GM19043 (cell line): ENCODE data around the gene IL22RA1.

Source experiments
- ATAC-seq: cut with Tn5 transposase; IDR thresholded peaks from one replicate; pipeline ENCODE4 v1.9.1; 2021; ENCODE audit warnings: low read depth; ENCODE audit not compliant: unreplicated experiment

Gene IL22RA1

DNA sequence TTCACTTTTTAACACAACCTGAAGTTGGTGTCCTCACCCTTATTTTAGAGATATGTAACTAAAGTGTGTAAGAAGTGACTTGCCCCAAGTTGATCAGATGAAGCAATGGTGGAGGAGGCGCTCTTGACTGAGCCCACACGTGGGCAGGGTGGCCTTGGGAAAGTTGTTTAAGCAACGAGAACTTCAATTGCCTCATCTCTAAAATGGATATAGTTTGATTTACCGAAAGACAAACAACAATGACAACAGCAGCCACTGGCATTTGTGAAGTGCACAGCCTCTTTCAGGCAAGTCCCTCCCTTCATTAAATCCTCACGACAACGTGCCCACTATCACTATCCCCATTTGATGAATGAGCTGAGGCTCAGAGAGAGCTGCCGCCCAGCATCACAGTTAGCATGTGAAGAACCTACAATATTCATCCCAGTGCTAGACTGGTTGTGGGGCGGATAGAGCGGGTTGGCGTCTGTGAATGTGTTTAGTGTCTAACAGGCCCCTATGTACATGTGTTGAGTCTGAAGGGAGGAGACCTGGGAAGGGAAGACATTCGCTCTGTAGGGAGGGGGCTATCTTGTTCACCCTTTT lies 3.0 kb downstream of the IL22RA1 start:
- no peak for ATAC-seq

- ATAC-seq, result no peak
These were observed 3.8 kb downstream of the IL22RA1 start for GRCh38 chr1:24139222-24139489.

DNA sequence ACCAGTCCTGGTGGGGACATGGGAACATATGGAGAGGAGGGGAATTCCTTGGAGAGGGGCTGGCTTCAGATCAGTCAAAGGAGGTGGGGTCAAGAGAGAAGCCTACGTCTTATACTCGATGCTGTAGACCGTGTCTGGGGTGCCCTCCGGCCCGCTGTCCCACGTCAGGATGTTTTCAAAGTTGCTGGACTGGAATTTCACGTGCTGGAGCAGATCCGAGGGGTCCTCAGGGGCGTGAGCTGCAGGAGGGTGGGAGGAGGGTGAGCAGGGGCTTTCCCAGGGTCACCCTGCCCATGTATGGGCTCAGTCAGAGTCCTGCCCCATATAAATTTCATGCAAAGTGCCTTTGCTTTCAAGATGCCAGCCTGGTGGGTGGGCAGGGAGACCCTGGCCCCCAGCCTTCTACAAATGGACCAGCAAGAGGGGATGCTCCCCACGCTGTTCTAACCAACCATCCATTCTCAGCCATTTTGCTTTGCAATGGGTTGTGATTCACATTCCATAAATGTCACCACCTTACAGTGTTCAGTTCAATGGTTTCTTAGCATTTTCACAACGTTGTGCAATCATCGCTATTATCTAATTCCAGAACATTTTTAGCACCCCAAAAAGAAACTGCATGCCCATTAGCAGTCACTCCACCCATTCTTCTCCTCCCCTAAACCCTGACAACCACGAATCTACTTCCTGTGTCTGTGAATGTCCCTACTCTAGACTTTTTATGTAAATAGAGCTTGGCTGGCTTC lies 4.3 kb downstream of the IL22RA1 start:
- ATAC-seq, result no peak

- ATAC-seq, result no peak
These were observed 5.9 kb downstream of the IL22RA1 start for GRCh38 chr1:24136956-24137539.

DNA sequence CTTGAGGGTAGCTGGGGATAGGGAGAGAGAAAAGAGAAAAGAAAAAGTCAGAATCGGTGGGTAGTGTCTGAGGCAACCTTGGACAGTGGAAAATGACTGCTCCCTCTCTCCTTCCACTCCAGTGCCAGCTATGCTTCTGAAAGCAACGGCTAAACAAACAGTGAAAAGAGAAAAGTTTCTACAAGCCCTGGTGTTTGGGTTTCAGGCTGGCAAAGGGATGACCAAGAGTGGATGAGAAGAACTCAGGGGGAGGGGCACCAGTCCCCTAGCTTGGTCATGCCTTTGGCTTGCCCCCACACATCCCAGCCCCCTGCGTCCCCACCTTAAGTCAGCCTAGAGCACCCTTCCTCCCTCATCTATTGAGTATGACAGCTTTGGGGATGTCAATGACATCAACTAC lies 8.6 kb downstream of the IL22RA1 start:
- no peak for ATAC-seq

DNA sequence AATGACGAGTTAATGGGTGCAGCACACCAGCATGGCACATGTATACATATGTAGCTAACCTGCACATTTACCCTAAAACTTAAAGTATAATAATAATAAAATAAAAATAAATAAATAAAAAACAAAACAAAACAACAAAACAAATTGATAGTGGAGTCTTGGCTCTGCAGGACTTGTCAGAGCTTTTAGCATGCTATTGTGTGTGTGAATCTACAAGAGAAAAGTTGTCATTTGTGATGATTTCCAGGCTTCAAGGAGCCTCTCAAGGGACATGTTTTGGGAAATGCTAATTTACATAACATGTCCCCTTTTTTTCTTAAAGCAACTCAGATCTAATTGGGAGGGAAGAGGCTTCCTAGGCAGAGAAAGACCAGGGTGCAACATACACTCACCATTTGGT lies 9.1 kb downstream of the IL22RA1 start:
- ATAC-seq, result no peak

- no peak for ATAC-seq
These were observed 12.6 kb downstream of the IL22RA1 start for GRCh38 chr1:24130385-24130784.

DNA sequence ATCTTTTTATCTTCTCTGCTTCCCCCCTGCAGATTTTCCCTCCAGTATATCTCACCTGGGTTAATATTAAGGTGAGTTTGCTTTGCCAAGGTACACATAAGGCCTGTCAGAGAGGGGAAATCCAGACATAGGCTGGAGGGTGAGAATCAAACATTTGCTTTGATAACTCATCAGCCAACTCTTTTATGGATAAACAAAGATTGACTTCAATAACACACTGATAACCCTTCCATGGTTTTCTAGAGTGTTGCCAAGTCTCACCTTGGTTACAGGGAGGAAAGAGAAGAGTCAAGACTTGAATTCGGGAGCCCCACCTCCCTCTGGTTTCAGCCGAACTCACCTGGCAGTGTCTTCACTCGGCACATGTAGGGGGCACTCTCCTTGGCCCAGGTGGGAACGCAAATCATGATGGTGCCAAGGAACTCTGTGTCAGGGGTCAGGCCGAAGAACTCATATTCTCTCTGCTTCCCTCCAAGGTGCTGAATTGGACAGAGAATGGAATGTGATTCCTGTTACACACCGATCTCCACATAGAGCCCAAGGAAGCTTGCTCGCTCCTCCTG lies 15.1 kb downstream of the IL22RA1 start:
- no peak for ATAC-seq

GRCh38 chr1:24127134-24127800 lies 15.7 kb downstream of the IL22RA1 start:
- no peak for ATAC-seq

- ATAC-seq, result no peak
These were observed 16.3 kb downstream of the IL22RA1 start for GRCh38 chr1:24126672-24127023.

DNA sequence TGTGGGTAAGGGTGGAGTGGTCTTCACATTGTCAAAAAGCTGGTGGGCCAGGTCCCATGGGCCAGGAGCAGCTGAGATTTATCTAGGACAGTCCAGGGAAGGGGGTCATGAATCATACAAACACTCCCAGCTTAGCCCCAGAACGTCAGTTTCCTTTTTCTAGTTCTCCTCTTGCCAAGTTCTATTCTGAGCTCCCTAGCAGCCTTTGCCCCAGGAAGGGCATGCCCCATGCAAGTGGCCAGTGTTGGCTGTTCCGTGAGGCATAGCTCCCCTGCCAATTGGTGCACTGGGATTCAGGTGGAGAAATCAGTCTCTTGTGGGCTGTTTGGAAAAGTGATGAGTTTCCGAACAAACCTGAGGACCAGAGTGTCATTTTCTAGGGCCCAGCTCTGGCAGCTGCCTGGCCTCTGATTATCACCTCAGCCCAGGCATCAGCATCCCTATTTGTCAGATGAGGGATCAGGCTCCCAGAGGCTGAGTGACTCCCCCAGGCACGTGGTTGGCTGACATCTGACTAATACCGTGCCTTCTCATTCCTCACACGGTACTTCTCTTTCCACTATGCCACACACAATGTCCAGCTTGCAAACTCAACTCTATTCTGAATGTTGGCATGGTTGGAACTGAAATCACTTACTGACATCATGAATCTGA lies 16.8 kb downstream of the IL22RA1 start:
- no peak for ATAC-seq

GRCh38 chr1:24125456-24125855 lies 17.5 kb downstream of the IL22RA1 start:
- no peak for ATAC-seq

- no peak for ATAC-seq
These were observed 18.0 kb downstream of the IL22RA1 start for GRCh38 chr1:24124980-24125379.

DNA sequence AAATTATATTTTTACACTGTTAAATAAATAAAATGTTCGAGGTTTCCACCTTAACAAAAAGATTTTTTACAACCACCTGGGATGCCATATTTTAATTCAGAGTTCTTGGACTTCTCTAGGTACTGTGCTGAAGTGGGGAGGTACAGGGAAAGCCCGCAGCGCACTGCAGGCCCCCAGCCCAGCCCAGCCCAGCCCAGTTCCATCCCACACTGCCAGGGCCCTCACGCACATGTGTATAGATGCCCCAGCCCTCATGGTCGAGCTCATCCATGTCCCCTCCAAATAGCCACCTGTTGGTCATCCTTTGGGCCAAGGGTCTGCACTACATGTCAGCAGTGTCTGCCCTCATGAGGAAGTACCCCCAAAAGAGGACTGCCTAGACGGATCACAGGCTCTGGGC lies 19.3 kb downstream of the IL22RA1 start:
- no peak for ATAC-seq

- no peak for ATAC-seq
These were observed 20.2 kb downstream of the IL22RA1 start for GRCh38 chr1:24122776-24123175.

GRCh38 chr1:24121406-24121805 lies 21.5 kb downstream of the IL22RA1 start:
- ATAC-seq, result no peak

- ATAC-seq, result no peak
These were observed 22.0 kb downstream of the IL22RA1 start for GRCh38 chr1:24120965-24121364.

GRCh38 chr1:24119859-24120756 lies 22.8 kb downstream of the IL22RA1 start:
- ATAC-seq, result no peak

GRCh38 chr1:24119489-24119858 lies 23.5 kb downstream of the IL22RA1 start:
- ATAC-seq, result no peak
